ENCODE measurements around the gene KRT33A.
"Not testable (repeated sequence)": the region's sequence is repeated elsewhere in the genome, so short reads cannot be mapped to it uniquely, and the experiment has no call there.

Gene KRT33A

GRCh38 chr17:41350381-41350878 is at the start of gene KRT33A:
Gene KRT33A, minus strand, starts transcription at chr17:41350828. Its CDS starts 61 bp downstream, at chr17:41350767.
- not testable (repeated sequence) for H3K4me3 Mint-ChIP-seq; H3K36me3 Mint-ChIP-seq; DNase-seq (ENCODE audit: low spot score in 2 of 2); H3K27ac Mint-ChIP-seq; ATAC-seq (ENCODE audit: low read depth); H3K27me3 Mint-ChIP-seq; H3K4me1 Mint-ChIP-seq; H3K9me3 Mint-ChIP-seq

- no peak for DNase-seq (ENCODE audit: low spot score in 2 of 2)
- Mint-ChIP-seq H3K36me3 (no peaks in the 10 kb centered on the region), H3K9me3 (no peaks in the 10 kb centered on the region), H3K4me3 (no peak within 1 kb of the TSS), H3K4me1 (no peaks in the 10 kb centered on the region), H3K27me3 (peaks cover 23% of the 10 kb centered on the region), H3K27ac (no peak within 1 kb of the TSS)
- no peak for ATAC-seq (ENCODE audit: low read depth)
Observed at GRCh38 chr17:41396996-41397660, 46.5 kb upstream of the KRT33A start, which contains the start of gene KRT31. Gene KRT31, minus strand, starts transcription at chr17:41397608. Its CDS starts 69 bp downstream, at chr17:41397539.

- Mint-ChIP-seq H3K4me1 (no peaks in the 10 kb centered on the region), H3K27ac (no peak overlapping the region), H3K36me3 (no peaks in the 10 kb centered on the region), H3K4me3 (no peak overlapping the region), H3K27me3 (peaks cover 23% of the 10 kb centered on the region), H3K9me3 (no peaks in the 10 kb centered on the region)
- ATAC-seq (ENCODE audit: low read depth) (no peak), DNase-seq (ENCODE audit: low spot score in 2 of 2) (no peak)
Observed at GRCh38 chr17:41396340-41396739, 45.7 kb upstream of the KRT33A start.

GRCh38 chr17:41395611-41396010 is 45.0 kb upstream of the KRT33A start:
- H3K36me3 Mint-ChIP-seq: no peaks in the 10 kb centered on the region
- no peak overlapping the region for H3K27ac Mint-ChIP-seq
- H3K9me3 Mint-ChIP-seq: no peaks in the 10 kb centered on the region
- no peak for DNase-seq (ENCODE audit: low spot score in 2 of 2)
- H3K4me1 Mint-ChIP-seq: no peaks in the 10 kb centered on the region
- no peak overlapping the region for H3K4me3 Mint-ChIP-seq
- peaks cover 22% of the 10 kb centered on the region for H3K27me3 Mint-ChIP-seq
- ATAC-seq (ENCODE audit: low read depth): no peak

GRCh38 chr17:41395044-41395443 is 44.4 kb upstream of the KRT33A start:
- peaks cover 20% of the 10 kb centered on the region for H3K27me3 Mint-ChIP-seq
- H3K4me3 Mint-ChIP-seq; ATAC-seq (ENCODE audit: low read depth); H3K36me3 Mint-ChIP-seq; H3K27ac Mint-ChIP-seq; DNase-seq (ENCODE audit: low spot score in 2 of 2); H3K9me3 Mint-ChIP-seq; H3K4me1 Mint-ChIP-seq: not testable (repeated sequence)

- H3K27me3 Mint-ChIP-seq: peaks cover 21% of the 10 kb centered on the region
Observed at GRCh38 chr17:41394254-41394996, 43.8 kb upstream of the KRT33A start.

GRCh38 chr17:41393826-41394225 is 43.2 kb upstream of the KRT33A start:
- no peak overlapping the region for H3K27ac Mint-ChIP-seq
- no peaks in the 10 kb centered on the region for H3K9me3 Mint-ChIP-seq
- ATAC-seq (ENCODE audit: low read depth) (no peak), DNase-seq (ENCODE audit: low spot score in 2 of 2) (no peak)
- H3K36me3 Mint-ChIP-seq: no peaks in the 10 kb centered on the region
- H3K4me3 Mint-ChIP-seq: no peak overlapping the region
- H3K4me1 Mint-ChIP-seq: no peaks in the 10 kb centered on the region
- H3K27me3 Mint-ChIP-seq: peaks cover 18% of the 10 kb centered on the region

More at GRCh38 chr17:41394254-41394996, 43.8 kb upstream of the KRT33A start:
- no peak overlapping the region for H3K27ac Mint-ChIP-seq
- DNase-seq (ENCODE audit: low spot score in 2 of 2): no peak
- H3K9me3 Mint-ChIP-seq: no peaks in the 10 kb centered on the region
- H3K4me3 Mint-ChIP-seq: no peak overlapping the region
- no peak for ATAC-seq (ENCODE audit: low read depth)
- no peaks in the 10 kb centered on the region for H3K4me1 Mint-ChIP-seq
- H3K36me3 Mint-ChIP-seq: no peaks in the 10 kb centered on the region

- peaks cover 18% of the 10 kb centered on the region for H3K27me3 Mint-ChIP-seq
- H3K27ac Mint-ChIP-seq: no peak overlapping the region
- H3K36me3 Mint-ChIP-seq: no peaks in the 10 kb centered on the region
- H3K4me3 Mint-ChIP-seq: no peak overlapping the region
- H3K9me3 Mint-ChIP-seq: no peaks in the 10 kb centered on the region
- DNase-seq (ENCODE audit: low spot score in 2 of 2) (no peak), ATAC-seq (ENCODE audit: low read depth) (no peak)
- H3K4me1 Mint-ChIP-seq: no peaks in the 10 kb centered on the region
Observed at GRCh38 chr17:41393294-41393693, 42.7 kb upstream of the KRT33A start.

- Mint-ChIP-seq H3K4me3 (no peak overlapping the region), H3K27me3 (peaks cover 12% of the 10 kb centered on the region), H3K36me3 (no peaks in the 10 kb centered on the region), H3K4me1 (no peaks in the 10 kb centered on the region), H3K27ac (no peak overlapping the region), H3K9me3 (no peaks in the 10 kb centered on the region)
- ATAC-seq (ENCODE audit: low read depth) (no peak), DNase-seq (ENCODE audit: low spot score in 2 of 2) (no peak)
Observed at GRCh38 chr17:41392278-41392677, 41.6 kb upstream of the KRT33A start.

- ATAC-seq (ENCODE audit: low read depth) (no peak), DNase-seq (ENCODE audit: low spot score in 2 of 2) (no peak)
- Mint-ChIP-seq H3K4me3 (no peak overlapping the region), H3K27ac (no peak overlapping the region), H3K36me3 (no peaks in the 10 kb centered on the region), H3K27me3 (peaks cover 12% of the 10 kb centered on the region), H3K9me3 (peaks cover 3% of the 10 kb centered on the region), H3K4me1 (no peaks in the 10 kb centered on the region)
Observed at GRCh38 chr17:41391535-41391934, 40.9 kb upstream of the KRT33A start.

- H3K27ac Mint-ChIP-seq: no peak overlapping the region
- H3K4me3 Mint-ChIP-seq: no peak overlapping the region
Observed at GRCh38 chr17:41390411-41390938, 39.8 kb upstream of the KRT33A start.

GRCh38 chr17:41387670-41388069 is 37.0 kb upstream of the KRT33A start:
- H3K9me3 Mint-ChIP-seq: peaks cover 10% of the 10 kb centered on the region
- peaks cover 10% of the 10 kb centered on the region for H3K27me3 Mint-ChIP-seq
- DNase-seq (ENCODE audit: low spot score in 2 of 2): no peak
- H3K36me3 Mint-ChIP-seq: peaks cover 2% of the 10 kb centered on the region
- no peak overlapping the region for H3K4me3 Mint-ChIP-seq
- ATAC-seq (ENCODE audit: low read depth): no peak
- no peaks in the 10 kb centered on the region for H3K4me1 Mint-ChIP-seq
- H3K27ac Mint-ChIP-seq: no peak overlapping the region

More at GRCh38 chr17:41390411-41390938, 39.8 kb upstream of the KRT33A start:
- ATAC-seq (ENCODE audit: low read depth): no peak
- no peak for DNase-seq (ENCODE audit: low spot score in 2 of 2)
- Mint-ChIP-seq H3K27me3 (peaks cover 12% of the 10 kb centered on the region), H3K9me3 (peaks cover 5% of the 10 kb centered on the region), H3K4me1 (no peaks in the 10 kb centered on the region), H3K36me3 (no peaks in the 10 kb centered on the region)

GRCh38 chr17:41386227-41386626 is 35.6 kb upstream of the KRT33A start:
- H3K27me3 Mint-ChIP-seq: peaks cover 10% of the 10 kb centered on the region
- H3K9me3 Mint-ChIP-seq: peaks cover 10% of the 10 kb centered on the region
- H3K36me3 Mint-ChIP-seq: peaks cover 2% of the 10 kb centered on the region
- DNase-seq (ENCODE audit: low spot score in 2 of 2) (no peak), ATAC-seq (ENCODE audit: low read depth) (no peak)
- no peaks in the 10 kb centered on the region for H3K4me1 Mint-ChIP-seq
- no peak overlapping the region for H3K4me3 Mint-ChIP-seq
- H3K27ac Mint-ChIP-seq: no peak overlapping the region

GRCh38 chr17:41383690-41384089 is 33.1 kb upstream of the KRT33A start:
- H3K27ac Mint-ChIP-seq: no peak overlapping the region
- H3K4me1 Mint-ChIP-seq: no peaks in the 10 kb centered on the region
- no peak overlapping the region for H3K4me3 Mint-ChIP-seq
- H3K27me3 Mint-ChIP-seq: peaks cover 12% of the 10 kb centered on the region
- ATAC-seq (ENCODE audit: low read depth): no peak
- no peak for DNase-seq (ENCODE audit: low spot score in 2 of 2)
- peaks cover 10% of the 10 kb centered on the region for H3K9me3 Mint-ChIP-seq
- peaks cover 2% of the 10 kb centered on the region for H3K36me3 Mint-ChIP-seq

All from memory B cell (primary cell).